ENCODE measurements around the gene PLEK.
"Not testable (repeated sequence)": the region's sequence is repeated elsewhere in the genome, so short reads cannot be mapped to it uniquely, and the experiment has no call there.

PLEK gene

GRCh38 chr2:68386365-68386764 is 21.3 kb downstream of the PLEK start:
- no peak for DNase-seq

GRCh38 chr2:68387408-68388350 is 22.6 kb downstream of the PLEK start:
- DNase-seq, result no peak

DNA sequence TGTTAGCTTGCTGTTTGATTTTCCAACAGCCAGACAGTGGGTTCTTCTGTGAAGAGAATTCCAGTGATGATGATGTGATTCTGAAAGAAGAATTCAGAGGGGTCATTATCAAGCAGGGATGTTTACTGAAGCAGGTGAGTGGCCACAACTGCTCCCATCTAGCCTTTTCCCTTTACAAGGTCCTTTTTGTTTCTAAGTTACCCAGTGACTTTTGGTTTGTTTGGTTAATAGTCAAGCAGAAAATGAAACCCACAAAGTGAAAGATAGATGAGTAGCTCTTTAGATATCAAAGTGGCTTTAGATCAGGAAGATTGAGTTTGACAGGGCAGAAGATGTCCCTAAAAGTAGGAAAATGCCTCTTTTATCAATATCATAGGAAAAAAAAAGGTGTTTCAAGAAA is 23.3 kb downstream of the PLEK start:
- no peak for DNase-seq

- DNase-seq, result no peak
Observed at GRCh38 chr2:68388772-68389171, 23.7 kb downstream of the PLEK start.

DNA sequence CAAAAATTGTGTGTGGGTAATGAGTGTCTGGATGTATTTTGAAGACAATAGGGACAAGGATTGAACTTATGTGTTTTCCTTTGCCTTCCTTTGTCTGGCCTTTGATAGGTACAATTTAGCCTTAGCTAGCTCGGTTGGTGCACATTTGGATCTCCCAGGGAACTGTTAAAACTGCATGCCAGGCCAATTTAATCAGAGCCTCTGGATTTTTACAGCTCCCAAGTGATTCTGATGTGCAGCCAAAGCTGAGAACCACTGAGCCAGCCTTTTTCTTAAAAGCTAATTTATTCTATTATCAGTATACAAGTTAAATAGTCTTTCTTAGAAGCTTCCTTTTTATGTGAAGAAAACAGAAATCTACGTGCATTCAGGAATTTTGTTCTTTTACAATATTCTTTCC is 25.0 kb downstream of the PLEK start:
- DNase-seq, result no peak

DNA sequence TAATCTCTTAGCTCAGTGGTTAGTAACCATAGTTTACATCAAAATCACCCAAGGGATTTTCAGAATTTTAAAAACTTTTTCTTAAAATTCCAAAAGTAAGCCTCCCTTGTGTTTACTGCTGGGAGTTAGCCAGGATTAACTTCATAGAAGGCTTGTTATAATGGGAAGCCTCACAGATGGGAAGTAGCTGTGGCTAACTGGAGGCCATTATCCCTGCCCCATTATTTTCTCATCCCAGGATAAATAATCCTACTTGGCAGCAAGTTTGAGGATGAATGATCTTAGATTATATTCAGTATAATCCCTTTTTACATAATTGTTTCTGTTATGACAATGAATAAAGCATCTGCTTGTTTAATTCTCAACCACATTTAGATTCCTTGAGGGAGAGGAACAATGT is 25.5 kb downstream of the PLEK start:
- DNase-seq, result no peak

GRCh38 chr2:68391099-68391498 is 26.0 kb downstream of the PLEK start:
- no peak for DNase-seq

DNA sequence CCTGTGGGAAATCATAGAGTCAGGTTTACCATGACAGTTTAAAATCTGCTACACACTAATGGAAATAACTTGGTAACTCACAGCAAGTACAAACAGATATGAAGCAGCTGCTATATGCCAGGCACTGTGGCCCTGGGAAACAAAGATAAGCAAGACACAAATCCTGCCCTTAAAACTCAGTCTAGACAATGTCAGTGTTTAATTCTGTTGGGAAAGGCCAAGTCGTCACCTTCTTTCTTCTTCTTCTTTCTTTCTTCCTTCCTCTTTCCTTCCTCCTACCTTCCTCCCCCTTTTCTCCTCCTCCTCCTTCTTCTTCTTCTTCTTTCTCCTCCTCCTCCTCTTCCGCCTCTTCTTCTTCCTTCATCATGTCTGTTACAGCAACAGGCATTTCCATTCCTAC is 26.8 kb downstream of the PLEK start:
- no peak for DNase-seq

- DNase-seq, result no peak
Observed at GRCh38 chr2:68396093-68396492, 31.0 kb downstream of the PLEK start.

DNA sequence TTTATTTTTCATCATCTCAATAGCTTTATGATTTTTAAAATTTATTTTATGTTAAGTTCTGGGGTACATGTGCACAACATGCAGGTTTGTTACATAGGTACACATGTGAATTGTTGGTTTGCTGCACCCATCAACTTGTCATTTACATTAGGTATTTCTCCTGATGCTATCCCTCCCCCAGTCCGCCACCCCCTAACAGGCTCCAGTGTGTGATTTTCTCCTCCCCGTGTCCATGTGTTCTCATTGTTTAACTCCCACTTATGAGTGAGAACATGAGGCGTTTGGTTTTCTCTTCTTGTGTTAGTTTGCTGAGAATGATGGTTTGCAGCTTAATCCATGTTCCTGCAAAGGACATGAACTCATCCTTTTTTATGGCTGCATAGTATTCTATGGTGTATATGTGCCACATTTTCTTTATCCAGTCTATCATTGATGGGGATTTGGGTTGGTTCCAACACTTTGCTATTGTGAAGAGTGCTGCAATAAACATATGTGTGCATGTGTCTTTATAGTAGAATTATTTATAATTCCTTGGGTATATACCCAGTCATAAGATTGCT is 32.7 kb downstream of the PLEK start:
- DNase-seq, result not testable (repeated sequence)

- DNase-seq, result no peak
Observed at GRCh38 chr2:68403199-68403644, 38.1 kb downstream of the PLEK start.

- no peak for DNase-seq
Observed at GRCh38 chr2:68404164-68404563, 39.1 kb downstream of the PLEK start.

DNA sequence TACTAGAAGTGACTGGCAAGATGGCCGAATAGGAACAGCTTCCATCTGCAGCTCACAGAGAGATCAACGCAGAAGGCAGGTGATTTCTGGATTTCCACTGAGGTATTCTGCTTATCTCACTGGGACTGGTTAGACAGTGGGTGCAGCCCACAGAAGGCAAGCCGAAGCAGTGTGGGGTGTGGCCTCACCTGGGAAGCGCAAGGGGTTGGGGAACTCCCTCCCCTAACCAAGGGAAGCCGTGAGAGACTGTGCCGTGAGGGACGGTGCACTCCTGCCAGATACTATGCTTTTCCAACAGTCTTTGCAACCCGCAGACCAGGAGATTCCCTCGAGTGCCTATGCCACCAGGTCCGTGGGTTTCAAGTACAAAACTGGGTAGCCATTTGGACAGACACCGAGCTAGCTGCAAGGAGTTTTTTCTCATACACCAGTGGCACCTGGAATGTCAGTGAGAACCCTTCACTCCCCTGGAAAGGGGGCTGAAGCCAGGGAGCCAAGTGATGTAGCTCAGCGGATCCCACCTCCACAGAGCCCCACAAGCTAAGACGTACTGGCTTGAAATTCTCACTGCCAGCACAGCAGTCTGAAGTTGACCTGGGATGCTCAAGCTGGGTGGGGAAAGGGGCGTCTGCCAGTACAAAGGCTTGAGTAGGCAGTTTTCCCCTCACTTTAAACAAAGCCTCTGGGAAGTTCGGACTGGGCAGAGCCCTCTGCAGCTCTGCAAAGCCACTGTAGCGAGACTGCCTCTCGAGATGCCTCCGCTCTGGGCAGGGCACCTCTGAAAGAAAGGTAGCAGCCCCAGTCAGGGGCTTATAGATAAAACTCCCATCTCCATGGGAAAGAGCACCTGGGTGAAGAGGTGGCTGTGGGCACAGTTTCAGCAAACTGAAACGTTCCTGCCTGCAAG is 40.1 kb downstream of the PLEK start:
- no peak for DNase-seq

DNA sequence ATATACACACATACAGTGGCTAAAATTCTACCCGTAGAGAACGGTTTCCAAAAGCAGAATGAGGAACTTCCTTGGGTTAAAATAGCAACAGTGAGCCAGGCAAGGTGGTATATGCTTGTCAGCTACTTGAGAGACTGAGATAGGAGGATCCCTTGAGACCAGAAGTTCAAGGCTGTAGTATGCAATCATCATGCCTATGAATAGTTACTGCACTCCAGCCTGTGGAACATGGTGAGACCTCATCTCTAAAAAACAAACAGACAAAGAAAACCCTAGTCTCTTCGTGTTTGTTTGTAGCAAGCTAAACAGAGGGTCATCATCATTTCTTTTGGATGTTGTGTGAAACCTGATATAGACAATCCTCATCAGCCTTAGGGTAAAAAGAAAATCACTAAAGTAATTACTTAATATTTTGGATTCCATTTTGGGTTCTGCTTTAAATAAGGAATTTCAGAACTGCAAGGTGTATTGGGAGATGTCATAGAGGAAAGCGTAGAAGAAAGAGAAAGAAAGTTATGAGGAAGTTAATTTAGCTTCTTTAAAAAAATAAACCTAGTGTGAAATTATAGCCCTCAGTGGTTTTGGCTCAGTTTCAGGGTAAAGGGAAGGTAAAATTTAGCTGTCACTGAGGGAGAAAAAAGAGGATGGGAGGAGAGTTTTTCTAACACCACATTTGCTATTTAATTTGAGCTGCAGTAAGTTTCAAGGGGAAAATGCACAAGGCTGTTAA is 46.5 kb downstream of the PLEK start:
- DNase-seq, result no peak

- no peak for DNase-seq
Observed at GRCh38 chr2:68412127-68412819, 47.2 kb downstream of the PLEK start.

GRCh38 chr2:68413466-68413865 is 48.4 kb downstream of the PLEK start:
- DNase-seq, result no peak

DNA sequence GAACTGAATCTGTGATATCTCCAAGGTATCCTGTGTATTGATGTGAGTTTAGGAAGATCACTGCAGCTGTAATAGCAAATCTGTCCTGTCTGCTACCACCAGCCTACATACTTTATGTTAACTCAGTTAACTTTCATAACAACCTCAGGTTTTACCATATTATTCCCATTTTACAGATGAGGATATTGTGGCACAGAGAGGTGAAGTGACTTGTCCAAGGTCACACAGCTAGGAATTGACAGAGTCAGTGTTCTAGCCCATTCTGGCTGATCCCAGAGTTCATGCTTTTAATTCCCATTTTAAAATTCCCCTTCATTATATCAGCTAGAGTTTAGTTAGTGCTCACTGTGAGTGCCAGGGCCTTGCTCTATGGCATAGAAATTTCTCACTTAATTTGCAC is 49.4 kb downstream of the PLEK start:
- no peak for DNase-seq

GRCh38 chr2:68414876-68415275 is 49.8 kb downstream of the PLEK start:
- no peak for DNase-seq

- DNase-seq, result no peak
Observed at GRCh38 chr2:68415521-68415920, 50.4 kb downstream of the PLEK start.

DNA sequence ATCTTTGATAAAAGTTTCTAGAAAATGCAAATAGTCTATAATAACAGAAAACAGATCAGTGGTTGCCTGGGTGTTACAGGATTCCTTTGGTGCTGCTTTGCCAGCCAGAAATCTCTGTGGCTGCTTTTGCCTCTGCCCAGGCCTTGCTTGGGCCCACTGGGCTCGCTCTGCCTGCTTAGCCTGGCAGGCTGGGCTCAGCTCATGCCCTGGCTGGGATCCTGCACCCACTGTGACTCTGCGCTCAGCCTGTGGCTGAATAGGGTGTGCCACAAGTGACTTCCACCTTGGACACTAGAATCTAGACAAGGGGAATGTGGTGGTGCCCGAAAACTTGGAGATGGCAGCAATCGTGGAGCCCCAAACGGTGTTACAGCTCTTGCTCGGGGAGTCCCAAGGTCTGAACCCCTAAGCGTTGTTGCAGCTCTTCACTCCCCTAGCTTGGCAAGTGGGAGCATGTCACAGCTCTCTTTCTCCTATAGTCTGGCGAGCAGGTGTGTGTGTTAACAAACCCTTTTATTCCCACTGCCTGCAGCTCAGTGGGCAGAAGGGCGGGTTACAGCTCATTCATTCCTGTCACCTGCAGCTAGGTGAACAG is 51.1 kb downstream of the PLEK start:
- no peak for DNase-seq

GRCh38 chr2:68417926-68418325 is 52.8 kb downstream of the PLEK start:
- DNase-seq, result no peak

GRCh38 chr2:68418419-68418818 is 53.3 kb downstream of the PLEK start:
- no peak for DNase-seq

Data from activated effector memory CD4-positive, alpha-beta T cell treated with Interleukin-2 at 50 U/mL for 16 hours (primary cell).